H9 (cell line): ENCODE measurements around the gene KCNK1. TPM values are rescaled to one million over a fixed set of nuclear protein-coding genes. Genes with fewer than 3 reads are reported as not detected.

Experiments
- DNase-seq: peaks from one replicate; pipeline ENCODE4 v3.0.0-alpha.2; 2017
- H2AFZ ChIP-seq: one replicate; pipeline ENCODE4 v1.6.1; 2013; ENCODE audit warnings: mild to moderate bottlenecking, low read length, control low read depth, moderate library complexity
- H2AK5ac ChIP-seq: 2 replicates; pipeline ENCODE4 v1.6.1; 2013; ENCODE audit warnings: low read length, control low read depth, mixed read lengths; ENCODE audit not compliant: insufficient read length
- H2BK120ac ChIP-seq: one replicate; pipeline ENCODE4 v1.6.1; 2013; ENCODE audit warnings: low read depth, mild to moderate bottlenecking, low read length, control low read depth, inconsistent platforms; ENCODE audit not compliant: poor library complexity, severe bottlenecking
- H2BK12ac ChIP-seq: 2 replicates; pipeline ENCODE4 v1.6.1; 2013; ENCODE audit warnings: low read length, control low read depth, mixed read lengths, low read depth; ENCODE audit not compliant: insufficient read length
- H2BK15ac ChIP-seq: 2 replicates; pipeline ENCODE4 v1.6.1; 2013; ENCODE audit warnings: low read depth, low read length, control low read depth
- H2BK20ac ChIP-seq: one replicate; pipeline ENCODE4 v1.6.1; 2013; ENCODE audit warnings: low read depth, mild to moderate bottlenecking, low read length, control low read depth, inconsistent platforms; ENCODE audit not compliant: poor library complexity, severe bottlenecking
- H2BK5ac ChIP-seq: 2 replicates; pipeline ENCODE4 v1.6.1; 2013; ENCODE audit warnings: low read length, control low read depth, mixed read lengths; ENCODE audit not compliant: insufficient read length
- H3K14ac ChIP-seq: 2 replicates; pipeline ENCODE4 v1.6.1; 2013; ENCODE audit warnings: low read length, control low read depth; ENCODE audit not compliant: insufficient read depth
- H3K18ac ChIP-seq: 2 replicates; pipeline ENCODE4 v1.6.1; 2013; ENCODE audit warnings: low read depth, mild to moderate bottlenecking, mixed read lengths, low read length, control low read depth; ENCODE audit not compliant: insufficient read length
- H3K23ac ChIP-seq: 2 replicates; pipeline ENCODE4 v1.6.1; 2013; ENCODE audit warnings: low read length, control low read depth, mixed read lengths, low read depth; ENCODE audit not compliant: insufficient read length
- H3K23me2 ChIP-seq: 2 replicates; pipeline ENCODE4 v1.6.1; 2013; ENCODE audit warnings: low read depth, mild to moderate bottlenecking, mixed read lengths, low read length, control low read depth; ENCODE audit not compliant: insufficient read length, poor library complexity, severe bottlenecking
- H3K27ac ChIP-seq: 2 replicates; pipeline ENCODE4 v1.5.1; 2013; ENCODE audit warnings: low read length, control low read depth, mixed read lengths, low read depth; ENCODE audit not compliant: insufficient read length
- H3K27me3 ChIP-seq: 2 replicates; pipeline ENCODE4 v1.6.1; 2013; ENCODE audit warnings: low read length, control low read depth, inconsistent platforms; ENCODE audit not compliant: insufficient read depth
- H3K4ac ChIP-seq: 2 replicates; pipeline ENCODE4 v1.6.1; 2013; ENCODE audit warnings: low read depth, mild to moderate bottlenecking, control low read depth, inconsistent platforms, low read length, moderate library complexity
- H3K4me1 ChIP-seq: 2 replicates; pipeline ENCODE4 v1.6.1; 2013; ENCODE audit warnings: low read length, control low read depth, inconsistent platforms; ENCODE audit not compliant: insufficient read depth
- H3K4me2 ChIP-seq: 2 replicates; pipeline ENCODE4 v1.6.1; 2013; ENCODE audit warnings: low read length, control low read depth, mixed read lengths; ENCODE audit not compliant: insufficient read length, insufficient read depth
- H3K56ac ChIP-seq: 2 replicates; pipeline ENCODE4 v1.6.1; 2013; ENCODE audit warnings: low read depth, mild to moderate bottlenecking, mixed read lengths, low read length, control low read depth; ENCODE audit not compliant: insufficient read length
- H3K79me1 ChIP-seq: 2 replicates; pipeline ENCODE4 v1.6.1; 2013; ENCODE audit warnings: low read depth, mild to moderate bottlenecking, moderate library complexity, low read length, control low read depth, inconsistent platforms; ENCODE audit not compliant: insufficient read depth, poor library complexity, severe bottlenecking
- H3K79me2 ChIP-seq: 2 replicates; pipeline ENCODE4 v1.6.1; 2013; ENCODE audit warnings: low read length, control low read depth, inconsistent platforms; ENCODE audit not compliant: insufficient read depth
- H3K9ac ChIP-seq: 2 replicates; pipeline ENCODE4 v1.6.1; 2013; ENCODE audit warnings: low read length, control low read depth, mixed read lengths; ENCODE audit not compliant: insufficient read length; ENCODE audit errors: extremely low read depth
- H3K9me3 ChIP-seq: one replicate; pipeline ENCODE4 v1.6.1; 2013; ENCODE audit warnings: low read depth, low read length, inconsistent platforms; ENCODE audit not compliant: control insufficient read depth
- H3T11ph ChIP-seq: one replicate; pipeline ENCODE4 v1.6.1; 2013; ENCODE audit warnings: mild to moderate bottlenecking, low read length, control low read depth, inconsistent platforms
- H4K20me1 ChIP-seq: one replicate; pipeline ENCODE4 v1.6.1; 2013; ENCODE audit not compliant: control insufficient read depth, insufficient read length, insufficient read depth
- H4K5ac ChIP-seq: 2 replicates; pipeline ENCODE4 v1.6.1; 2013; ENCODE audit warnings: low read depth, mild to moderate bottlenecking, mixed read lengths, low read length, control low read depth; ENCODE audit not compliant: insufficient read length
- H4K8ac ChIP-seq: replicated peaks from 2 replicates; pipeline ENCODE4 v1.6.1; 2013; ENCODE audit warnings: low read length, control low read depth, mixed read lengths, low read depth; ENCODE audit not compliant: insufficient read length
- H4K91ac ChIP-seq: 2 replicates; pipeline ENCODE4 v1.6.1; 2013; ENCODE audit warnings: low read depth, mild to moderate bottlenecking, moderate library complexity, mixed read lengths, low read length, control low read depth; ENCODE audit not compliant: insufficient read length
- H3K27ac Mint-ChIP-seq, 3 experiments: 2 replicates in 2 of 3; 3 replicates in 1 of 3; pipeline ENCODE4 v1.8.0; 2020 to 2021; ENCODE audit warnings: mixed read lengths in 3 of 3, mild to moderate bottlenecking in 1 of 3, moderate library complexity in 1 of 3
- H3K27me3 Mint-ChIP-seq: 2 replicates; pipeline ENCODE4 v1.8.0; 2021; ENCODE audit warnings: low read depth, mild to moderate bottlenecking, moderate library complexity, mixed read lengths
- H3K36me3 Mint-ChIP-seq, 3 experiments: 2 replicates in 2 of 3; 3 replicates in 1 of 3; pipeline ENCODE4 v1.8.0; 2020 to 2021; ENCODE audit warnings: low read depth in 3 of 3, mixed read lengths in 3 of 3; ENCODE audit not compliant: insufficient read depth in 1 of 3
- H3K4me1 Mint-ChIP-seq, 2 experiments: 2 replicates each; pipeline ENCODE4 v1.8.0; 2020; ENCODE audit warnings: mixed read lengths in 2 of 2
- H3K4me3 Mint-ChIP-seq, 2 experiments: 2 replicates in 1 of 2; 3 replicates in 1 of 2; pipeline ENCODE4 v1.8.0; 2020 to 2021; ENCODE audit warnings: mild to moderate bottlenecking in 2 of 2, mixed read lengths in 2 of 2, moderate library complexity in 1 of 2
- H3K9me3 Mint-ChIP-seq, 2 experiments: 2 replicates in 1 of 2; 3 replicates in 1 of 2; pipeline ENCODE4 v1.8.0; 2020; ENCODE audit warnings: mild to moderate bottlenecking in 2 of 2, mixed read lengths in 2 of 2, moderate library complexity in 1 of 2
- WGBS: extraction: QIAGEN DNeasy Blood & Tissue Kit; methylation state at CpG from one replicate; pipeline ENCODE4 v1.1.7; 2013; ENCODE audit warnings: missing lambda C conversion rate, low lambda C conversion rate, mixed read lengths; ENCODE audit not compliant: insufficient read length; ENCODE audit errors: extremely low coverage; 5-methylcytosine and 5-hydroxymethylcytosine counted together
- total RNA-seq: library from RNA; stranded (reverse); gene quantifications from 2 replicates; pipeline ENCODE4 v1.2.1, GENCODE V29; 2021
- TF ChIP-seq, protein P1 (sequence below): fragments of 200-600 bp; sonication (generic); conservative IDR thresholded peaks from 3 replicates; pipeline ENCODE4 v1.8.0; 2021; ENCODE audit warnings: antibody characterized with exemption, mild to moderate bottlenecking

KCNK1 gene
- total RNA-seq, 1 experiment from 2014 or later = 9.9 TPM

DNA sequence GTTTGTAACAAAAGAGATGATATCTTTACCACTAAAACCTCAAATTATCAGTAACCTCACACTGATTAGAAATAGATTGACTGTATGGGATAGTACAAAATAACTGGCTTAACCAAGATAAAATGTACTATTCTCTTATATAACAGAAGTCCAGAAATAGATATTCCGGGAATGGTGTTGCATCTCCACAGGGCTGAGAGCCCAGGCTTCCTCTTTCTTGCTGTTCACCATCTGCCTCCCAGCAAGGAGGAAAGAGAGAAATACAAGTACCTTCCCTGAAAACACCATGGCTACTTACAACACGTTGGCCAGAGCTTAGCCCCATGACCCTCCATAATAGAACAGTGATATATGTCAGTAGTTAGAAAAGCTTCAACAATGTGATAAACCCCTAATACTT lies 47.0 kb upstream of the KCNK1 start:
- H3K4me1 Mint-ChIP-seq = no peaks in the 10 kb centered on the region
- DNase-seq = no peak
- no peak overlapping the region for H2BK20ac ChIP-seq
- no peaks in the 10 kb centered on the region for H3K27me3 ChIP-seq
- no peak overlapping the region for H3K4me2 ChIP-seq
- H3K4me1 ChIP-seq = no peaks in the 10 kb centered on the region
- H3K23ac ChIP-seq = no peak overlapping the region
- no peaks in the 10 kb centered on the region for H3K9me3 ChIP-seq
- no peak overlapping the region for H3K27ac Mint-ChIP-seq
- no peaks in the 10 kb centered on the region for H3K23me2 ChIP-seq
- H2AFZ ChIP-seq = no peak overlapping the region
- no peak overlapping the region for H4K5ac ChIP-seq
- peaks cover 0 to 6% of the 10 kb centered on the region in 2 experiments; a peak in 3 of 5 replicates for H3K9me3 Mint-ChIP-seq
- H4K20me1 ChIP-seq = no peaks in the 10 kb centered on the region
- WGBS = no CpG with 5 or more reads among the region's 2 CpGs
- H3T11ph ChIP-seq = no peak overlapping the region
- no peak overlapping the region for H4K8ac ChIP-seq
- no peak overlapping the region for H2BK5ac ChIP-seq
- H3K9ac ChIP-seq = no peak overlapping the region
- no peak overlapping the region for H3K56ac ChIP-seq
- H2BK12ac ChIP-seq = no peak overlapping the region
- H3K79me2 ChIP-seq = no peaks in the 10 kb centered on the region
- no peak overlapping the region for H2BK15ac ChIP-seq
- no peak overlapping the region for H3K27ac ChIP-seq
- no peaks in the 10 kb centered on the region; the same call in 1 of the 2 replicates for H3K27me3 Mint-ChIP-seq
- H3K79me1 ChIP-seq = no peaks in the 10 kb centered on the region
- H3K18ac ChIP-seq = no peak overlapping the region
- H3K14ac ChIP-seq = no peak overlapping the region
- H3K4ac ChIP-seq = no peak overlapping the region
- no peak overlapping the region for H3K4me3 Mint-ChIP-seq
- no peak overlapping the region for H4K91ac ChIP-seq
- no peaks in the 10 kb centered on the region for H3K36me3 Mint-ChIP-seq
- H2AK5ac ChIP-seq = no peak overlapping the region
- TF ChIP-seq, protein P1, sequence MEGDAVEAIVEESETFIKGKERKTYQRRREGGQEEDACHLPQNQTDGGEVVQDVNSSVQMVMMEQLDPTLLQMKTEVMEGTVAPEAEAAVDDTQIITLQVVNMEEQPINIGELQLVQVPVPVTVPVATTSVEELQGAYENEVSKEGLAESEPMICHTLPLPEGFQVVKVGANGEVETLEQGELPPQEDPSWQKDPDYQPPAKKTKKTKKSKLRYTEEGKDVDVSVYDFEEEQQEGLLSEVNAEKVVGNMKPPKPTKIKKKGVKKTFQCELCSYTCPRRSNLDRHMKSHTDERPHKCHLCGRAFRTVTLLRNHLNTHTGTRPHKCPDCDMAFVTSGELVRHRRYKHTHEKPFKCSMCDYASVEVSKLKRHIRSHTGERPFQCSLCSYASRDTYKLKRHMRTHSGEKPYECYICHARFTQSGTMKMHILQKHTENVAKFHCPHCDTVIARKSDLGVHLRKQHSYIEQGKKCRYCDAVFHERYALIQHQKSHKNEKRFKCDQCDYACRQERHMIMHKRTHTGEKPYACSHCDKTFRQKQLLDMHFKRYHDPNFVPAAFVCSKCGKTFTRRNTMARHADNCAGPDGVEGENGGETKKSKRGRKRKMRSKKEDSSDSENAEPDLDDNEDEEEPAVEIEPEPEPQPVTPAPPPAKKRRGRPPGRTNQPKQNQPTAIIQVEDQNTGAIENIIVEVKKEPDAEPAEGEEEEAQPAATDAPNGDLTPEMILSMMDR = no peak
- H2BK120ac ChIP-seq = no peak overlapping the region
